SKM-1 (cell line): Measurements from ENCODE around the gene MATCAP1.

Experiments
- DNase-seq: peaks from one replicate; lab custom pipeline; 2025; ENCODE audit not compliant: unreplicated experiment; lab: John Stamatoyannopoulos, UW

Gene MATCAP1

DNA sequence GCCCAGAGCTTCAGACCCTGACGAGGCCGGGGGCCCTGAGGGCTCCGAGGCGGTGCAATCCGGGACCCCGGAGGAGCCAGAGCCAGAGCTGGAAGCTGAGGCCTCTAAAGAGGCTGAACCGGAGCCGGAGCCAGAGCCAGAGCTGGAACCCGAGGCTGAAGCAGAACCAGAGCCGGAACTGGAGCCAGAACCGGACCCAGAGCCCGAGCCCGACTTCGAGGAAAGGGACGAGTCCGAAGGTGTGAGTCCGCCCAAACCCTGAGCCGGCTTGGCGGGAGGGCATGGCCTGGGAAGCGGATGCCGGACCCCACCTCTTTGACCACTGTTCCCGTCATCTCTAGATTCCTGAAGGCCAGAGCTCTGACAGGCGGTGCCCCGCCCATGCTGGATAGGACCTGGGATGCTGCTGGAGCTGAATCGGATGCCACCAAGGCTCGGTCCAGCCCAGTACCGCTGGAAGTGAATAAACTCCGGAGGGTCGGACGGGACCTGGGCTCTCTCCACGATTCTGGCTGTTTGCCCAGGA lies 9.0 kb downstream of the MATCAP1 start:
- no peak for DNase-seq

DNA sequence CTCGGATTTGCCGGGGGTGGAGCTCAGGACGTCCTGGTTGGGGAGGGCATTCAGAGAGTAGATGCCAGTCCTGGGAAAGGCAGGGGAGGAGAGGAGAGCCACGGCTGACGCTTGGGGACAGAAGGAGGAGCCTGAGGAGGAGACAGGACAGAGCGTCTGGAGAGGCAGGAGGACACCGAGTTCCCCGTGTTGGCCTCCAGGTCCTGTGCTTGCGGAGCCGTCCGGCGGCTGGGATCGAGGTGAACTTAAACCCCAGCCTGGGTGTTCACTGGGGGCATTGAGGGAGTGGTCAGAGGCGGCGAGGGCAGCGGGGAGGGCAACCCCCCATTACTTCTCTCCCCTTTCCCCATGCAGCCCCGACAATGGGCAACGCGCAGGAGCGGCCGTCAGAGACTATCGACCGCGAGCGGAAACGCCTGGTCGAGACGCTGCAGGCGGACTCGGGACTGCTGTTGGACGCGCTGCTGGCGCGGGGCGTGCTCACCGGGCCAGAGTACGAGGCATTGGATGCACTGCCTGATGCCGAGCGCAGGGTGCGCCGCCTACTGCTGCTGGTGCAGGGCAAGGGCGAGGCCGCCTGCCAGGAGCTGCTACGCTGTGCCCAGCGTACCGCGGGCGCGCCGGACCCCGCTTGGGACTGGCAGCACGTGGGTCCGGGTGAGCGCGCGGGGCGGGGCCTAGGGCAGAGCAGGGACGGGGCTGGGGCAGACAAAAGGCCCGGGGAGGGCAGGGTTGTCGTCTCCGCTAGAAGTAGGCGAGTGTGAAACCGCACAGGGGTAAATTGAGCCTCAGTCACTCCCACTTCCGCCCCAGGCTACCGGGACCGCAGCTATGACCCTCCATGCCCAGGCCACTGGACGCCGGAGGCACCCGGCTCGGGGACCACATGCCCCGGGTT lies 9.7 kb downstream of the MATCAP1 start:
- DNase-seq = peak; percentile 26

DNA sequence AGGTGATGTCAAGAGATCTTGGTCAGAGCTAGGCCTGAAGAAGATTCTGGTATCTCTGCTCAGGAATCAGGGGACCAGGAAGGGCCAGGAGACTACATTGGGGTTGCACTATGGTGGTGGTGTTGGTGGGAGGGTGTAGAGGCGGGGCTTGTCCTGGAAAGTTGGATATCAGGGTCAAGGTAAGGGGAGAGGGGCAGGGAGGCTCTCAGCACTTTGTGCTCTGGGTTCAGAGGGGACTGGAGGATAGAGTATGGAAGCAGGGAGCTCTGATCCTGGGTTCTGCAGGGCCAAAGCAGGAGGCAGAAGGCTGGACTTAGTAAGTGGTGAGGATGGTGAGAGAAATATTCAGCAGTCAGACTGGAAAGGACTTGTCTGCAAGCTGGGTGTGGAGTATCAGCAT lies 10.4 kb downstream of the MATCAP1 start:
- no peak for DNase-seq

DNA sequence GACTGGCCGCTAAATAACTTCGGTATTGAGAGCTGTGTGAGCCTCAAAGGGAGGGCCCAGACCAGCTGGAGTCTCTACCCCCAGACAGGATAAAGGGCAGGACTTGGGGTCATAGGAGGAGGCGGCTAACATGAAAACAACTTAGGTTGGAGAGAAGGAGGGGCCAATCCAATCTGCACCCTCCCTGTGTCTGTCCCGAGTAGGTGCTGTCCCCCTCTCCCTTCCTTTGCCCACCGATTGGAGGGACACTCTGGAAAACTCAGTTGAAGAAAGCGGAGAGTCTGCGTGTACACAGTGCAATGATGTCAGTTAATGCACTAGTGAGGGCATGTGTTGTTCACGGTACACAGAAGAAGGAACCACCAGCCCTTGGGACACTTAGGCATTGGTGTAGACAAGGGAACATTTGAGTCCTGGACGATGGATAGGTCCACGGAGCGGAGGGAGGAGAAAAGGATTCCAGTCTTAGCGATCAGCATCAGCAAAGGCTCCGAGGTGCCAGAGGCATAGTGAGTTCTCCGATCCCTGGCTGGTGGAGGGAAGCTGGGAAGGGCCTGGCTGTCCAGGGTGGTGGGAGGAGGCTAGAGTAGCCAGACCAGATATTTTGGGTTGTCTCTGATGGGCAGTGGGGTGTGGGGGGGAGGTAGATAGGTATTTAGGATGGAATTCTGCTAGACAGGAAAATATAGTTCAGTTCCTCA lies 12.7 kb downstream of the MATCAP1 start:
- no peak for DNase-seq

DNA sequence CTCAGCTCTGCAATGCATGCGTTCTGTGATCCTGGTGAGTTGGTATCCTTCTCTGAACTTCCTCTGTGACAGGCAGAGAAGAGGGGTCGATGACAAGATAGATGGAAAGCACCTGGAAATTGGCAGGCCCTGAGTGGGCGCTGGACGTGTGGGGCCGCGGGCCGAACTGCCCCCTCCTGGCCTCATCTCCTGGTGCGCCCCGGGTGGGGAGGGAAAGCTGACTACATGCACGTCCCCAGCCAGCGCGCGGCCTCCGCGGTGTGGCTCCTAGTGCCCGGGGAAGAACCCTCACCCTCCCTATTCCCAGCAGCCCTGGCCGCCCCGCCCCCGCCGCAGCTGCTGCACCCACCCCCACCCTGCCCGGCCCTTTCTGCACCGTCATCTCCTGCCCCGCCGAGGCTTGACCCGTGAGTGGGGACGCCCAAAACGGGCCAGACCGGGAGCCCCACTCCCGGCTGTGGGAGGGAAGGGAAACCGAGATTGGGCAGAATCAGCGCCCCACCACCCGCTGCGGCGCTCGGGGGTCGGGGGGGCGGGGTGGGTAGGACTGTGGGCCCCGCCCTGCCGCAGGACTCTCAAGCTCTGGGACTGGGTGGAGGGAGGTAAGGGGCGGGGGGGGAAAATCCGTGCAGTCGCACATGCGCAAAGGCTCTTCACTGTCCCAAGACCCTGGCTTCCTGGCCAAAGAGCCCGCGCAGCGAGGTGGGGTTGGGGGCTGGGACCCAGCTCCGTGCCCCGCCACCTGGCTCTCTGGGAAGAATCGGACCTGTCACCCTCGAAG lies 13.4 kb downstream of the MATCAP1 start, which contains the start of gene NOL3:
TSS of gene NOL3 (plus strand) at position 371 of the 781 bp plus-strand sequence.
- no peak for DNase-seq

DNA sequence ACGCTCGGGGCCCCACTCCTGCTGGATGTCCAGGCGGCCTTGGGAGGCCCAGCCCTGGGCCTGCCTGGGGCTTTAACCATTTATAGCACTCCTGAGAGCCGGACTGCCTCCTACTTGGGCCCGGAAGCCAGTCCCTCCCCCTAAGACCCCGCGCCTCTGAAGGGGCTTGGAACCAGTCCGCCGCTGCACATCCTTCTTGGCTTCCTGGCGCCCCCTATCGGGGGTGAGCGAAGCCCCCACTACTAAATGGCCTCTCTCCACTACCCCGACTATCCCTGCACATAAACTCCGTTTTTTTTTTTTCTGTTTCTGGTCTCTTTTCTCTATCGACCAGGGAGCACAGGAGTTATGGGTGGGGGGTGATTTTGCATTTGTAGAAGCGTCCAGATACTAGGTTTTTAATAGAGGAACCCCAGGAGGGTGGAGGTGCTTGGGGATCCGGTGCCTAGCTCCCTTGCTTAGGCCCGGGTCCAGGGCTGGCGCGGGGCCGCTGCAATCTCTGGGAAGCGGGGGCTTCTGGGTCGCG lies 14.1 kb downstream of the MATCAP1 start:
- no peak for DNase-seq

DNA sequence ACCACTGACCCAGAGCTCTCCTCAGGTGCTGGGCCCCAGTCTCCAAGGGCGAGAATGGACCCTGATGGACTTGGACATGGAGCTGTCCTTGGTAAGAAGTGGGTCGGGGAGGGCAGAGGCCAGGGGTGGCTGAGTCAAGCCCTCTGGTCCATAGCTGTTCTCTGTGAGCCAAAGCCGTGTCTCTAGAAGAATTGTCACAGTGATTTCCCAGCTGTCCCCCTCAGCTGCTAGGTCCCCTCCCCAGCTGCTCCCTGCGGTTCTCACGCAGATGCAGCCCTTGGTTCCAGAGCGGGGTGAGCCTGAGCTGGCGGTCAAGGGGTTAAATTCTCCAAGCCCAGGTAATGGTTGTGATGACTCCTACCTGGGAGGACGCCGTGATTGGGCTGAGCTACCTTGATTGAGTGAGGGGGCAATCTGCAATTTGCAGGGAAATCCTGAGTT lies 14.7 kb downstream of the MATCAP1 start:
- no peak for DNase-seq

DNA sequence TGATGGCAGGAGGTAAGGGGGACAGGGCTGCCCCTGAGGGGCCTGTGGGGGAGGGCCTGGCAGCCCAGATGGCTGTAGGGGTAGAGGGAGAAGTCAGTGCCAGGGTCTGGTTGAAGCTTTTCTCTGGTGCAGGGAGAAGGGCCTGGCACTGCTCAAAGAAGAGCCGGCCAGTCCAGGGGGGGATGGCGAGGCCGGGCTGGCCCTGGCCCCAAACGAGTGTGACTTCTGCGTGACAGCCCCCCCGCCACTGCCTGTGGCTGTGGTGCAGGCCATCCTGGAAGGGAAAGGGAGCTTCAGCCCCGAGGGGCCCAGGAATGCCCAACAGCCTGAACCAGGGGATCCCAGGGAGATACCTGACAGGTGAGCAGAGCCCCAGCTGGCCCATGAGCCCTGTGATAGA lies 16.2 kb downstream of the MATCAP1 start:
- DNase-seq = no peak

DNA sequence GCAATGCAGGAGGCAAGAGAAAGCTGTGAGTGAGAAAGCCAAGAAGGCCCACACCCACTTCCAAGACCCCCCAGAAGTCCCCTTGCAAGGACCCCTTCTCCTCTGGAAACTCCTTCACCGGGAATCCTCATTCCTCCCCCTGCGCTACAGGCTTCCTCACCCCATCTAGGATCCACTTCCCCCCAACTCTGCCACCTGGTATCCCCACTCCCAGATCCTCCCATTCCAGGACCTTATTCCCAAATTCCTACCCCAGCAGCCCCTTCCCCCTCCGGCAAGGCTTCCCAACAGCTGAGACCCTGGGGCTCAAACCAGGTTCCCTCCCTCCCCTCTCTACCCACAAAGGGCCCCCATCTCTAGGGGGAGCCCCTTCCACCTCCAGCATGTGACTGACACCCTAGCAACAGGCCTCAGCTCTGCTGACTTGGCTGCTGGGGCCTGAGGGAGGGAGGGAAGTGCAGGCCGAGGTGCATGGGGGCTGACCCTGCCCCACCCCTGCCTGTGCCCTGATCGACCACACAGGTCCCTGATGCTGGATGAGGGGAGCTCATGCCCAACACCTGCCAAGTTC lies 17.1 kb downstream of the MATCAP1 start:
- no peak for DNase-seq

DNA sequence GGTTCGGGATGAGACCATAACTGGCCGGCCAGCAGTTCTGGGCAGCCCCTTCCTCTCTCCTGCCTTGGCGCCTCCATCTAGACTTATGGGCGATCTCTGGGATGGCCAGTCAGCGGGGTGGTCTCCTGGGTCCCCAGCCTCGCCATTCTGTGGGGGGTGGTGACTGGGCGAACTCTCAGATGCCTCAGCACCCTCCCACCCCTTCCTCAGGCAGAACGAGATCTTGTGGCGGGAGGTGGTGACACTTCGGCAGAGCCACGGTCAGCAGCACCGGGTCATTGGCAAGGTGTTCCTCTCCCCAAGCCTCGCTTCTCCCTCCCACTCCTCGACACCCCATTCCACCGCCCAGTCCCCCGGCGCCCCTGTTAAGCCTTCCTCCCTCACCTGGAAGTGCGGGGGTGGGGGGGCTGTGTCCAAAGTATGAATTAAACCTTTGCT lies 17.6 kb downstream of the MATCAP1 start:
- DNase-seq = no peak

DNA sequence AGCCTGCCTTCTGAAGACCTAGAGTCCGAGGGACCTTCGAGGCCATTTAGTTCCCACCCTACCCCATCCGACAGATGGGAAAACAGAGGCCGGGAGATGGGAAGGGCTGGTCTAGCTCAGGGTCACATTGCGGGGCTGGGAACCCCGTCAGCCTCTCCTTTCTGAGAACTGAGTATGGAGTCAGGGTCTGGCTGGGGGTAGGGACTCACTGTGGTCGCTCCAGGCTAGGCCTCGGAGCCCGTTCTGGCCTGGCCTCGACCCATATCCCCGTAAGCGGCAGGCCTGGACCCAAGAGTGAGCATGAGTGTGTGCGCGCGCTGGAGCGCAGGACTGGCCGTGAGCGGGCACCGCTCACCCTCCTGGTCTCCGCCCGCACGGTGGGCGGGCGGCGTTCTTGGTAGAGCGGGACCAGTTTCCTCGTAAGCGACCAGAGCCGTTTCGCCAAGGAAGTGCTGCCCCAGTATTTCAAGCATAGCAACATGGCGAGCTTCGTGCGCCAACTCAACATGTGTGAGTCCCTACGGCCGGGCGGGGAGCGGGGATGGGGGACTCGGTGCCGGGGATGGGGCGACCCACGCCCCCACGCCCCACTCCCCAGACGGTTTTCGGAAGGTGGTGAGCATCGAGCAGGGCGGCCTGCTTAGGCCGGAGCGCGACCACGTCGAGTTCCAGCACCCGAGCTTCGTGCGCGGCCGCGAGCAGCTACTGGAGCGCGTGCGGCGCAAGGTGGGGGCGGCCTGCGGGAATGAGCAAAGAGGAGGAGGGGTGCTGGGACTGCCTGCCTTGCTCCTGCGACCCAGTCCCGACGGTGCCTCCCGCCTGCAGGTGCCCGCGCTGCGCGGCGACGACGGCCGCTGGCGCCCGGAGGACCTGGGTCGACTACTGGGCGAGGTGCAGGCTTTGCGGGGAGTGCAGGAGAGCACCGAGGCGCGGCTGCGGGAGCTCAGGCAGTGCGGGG lies 18.4 kb downstream of the MATCAP1 start:
- no peak for DNase-seq

DNA sequence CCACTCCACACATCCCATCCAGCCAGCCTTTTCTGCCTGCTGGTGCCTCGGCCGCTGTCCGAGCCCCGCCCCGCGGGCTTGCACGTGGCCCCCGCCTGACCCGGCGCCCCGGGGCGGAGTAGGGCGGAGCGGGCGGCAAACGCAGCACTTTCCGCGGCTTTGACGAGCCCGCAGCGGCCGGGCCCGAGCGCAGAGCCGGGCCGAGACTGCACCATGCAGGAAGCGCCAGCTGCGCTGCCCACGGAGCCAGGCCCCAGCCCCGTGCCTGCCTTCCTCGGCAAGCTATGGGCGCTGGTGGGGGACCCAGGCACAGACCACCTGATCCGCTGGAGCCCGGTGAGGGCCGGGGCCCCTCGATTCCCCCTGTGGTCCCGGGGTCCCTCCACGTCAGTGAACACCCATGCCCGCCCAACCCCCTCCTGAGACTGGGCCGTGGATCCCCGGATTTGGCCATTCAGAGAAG lies 19.1 kb downstream of the MATCAP1 start, which contains the start of gene HSF4:
TSS of gene HSF4 (plus strand) at position 147 of the 463 bp plus-strand sequence. CDS start at position 214, 67 bp downstream.
- no peak for DNase-seq

DNA sequence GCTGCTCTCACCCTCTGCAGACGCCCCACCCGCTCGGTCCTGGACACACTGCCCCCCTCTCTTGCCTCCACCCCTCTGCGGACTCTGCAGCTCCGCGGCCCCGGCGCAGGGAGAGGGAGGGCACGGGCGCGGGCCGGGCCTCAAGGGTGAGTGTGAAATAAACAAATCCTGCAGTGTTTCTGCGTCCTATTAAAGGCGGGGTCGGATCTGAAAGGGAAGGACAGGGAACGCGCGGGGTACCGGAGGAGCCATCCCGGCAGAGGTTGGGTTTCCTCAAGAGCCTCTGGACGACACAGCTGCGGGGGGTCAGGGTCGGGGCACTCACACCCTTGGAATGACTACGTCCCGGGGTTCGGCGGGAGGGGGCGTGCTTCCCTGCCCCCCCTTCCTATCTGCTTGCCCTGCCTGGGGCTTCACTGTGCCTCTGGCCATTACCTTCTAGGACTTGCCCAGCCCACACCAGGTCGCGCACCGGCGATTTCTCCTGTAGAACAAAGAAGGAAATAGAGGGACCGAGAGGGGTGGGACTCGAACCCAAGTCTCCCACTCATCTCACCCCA lies 19.7 kb downstream of the MATCAP1 start:
- DNase-seq = no peak

DNA sequence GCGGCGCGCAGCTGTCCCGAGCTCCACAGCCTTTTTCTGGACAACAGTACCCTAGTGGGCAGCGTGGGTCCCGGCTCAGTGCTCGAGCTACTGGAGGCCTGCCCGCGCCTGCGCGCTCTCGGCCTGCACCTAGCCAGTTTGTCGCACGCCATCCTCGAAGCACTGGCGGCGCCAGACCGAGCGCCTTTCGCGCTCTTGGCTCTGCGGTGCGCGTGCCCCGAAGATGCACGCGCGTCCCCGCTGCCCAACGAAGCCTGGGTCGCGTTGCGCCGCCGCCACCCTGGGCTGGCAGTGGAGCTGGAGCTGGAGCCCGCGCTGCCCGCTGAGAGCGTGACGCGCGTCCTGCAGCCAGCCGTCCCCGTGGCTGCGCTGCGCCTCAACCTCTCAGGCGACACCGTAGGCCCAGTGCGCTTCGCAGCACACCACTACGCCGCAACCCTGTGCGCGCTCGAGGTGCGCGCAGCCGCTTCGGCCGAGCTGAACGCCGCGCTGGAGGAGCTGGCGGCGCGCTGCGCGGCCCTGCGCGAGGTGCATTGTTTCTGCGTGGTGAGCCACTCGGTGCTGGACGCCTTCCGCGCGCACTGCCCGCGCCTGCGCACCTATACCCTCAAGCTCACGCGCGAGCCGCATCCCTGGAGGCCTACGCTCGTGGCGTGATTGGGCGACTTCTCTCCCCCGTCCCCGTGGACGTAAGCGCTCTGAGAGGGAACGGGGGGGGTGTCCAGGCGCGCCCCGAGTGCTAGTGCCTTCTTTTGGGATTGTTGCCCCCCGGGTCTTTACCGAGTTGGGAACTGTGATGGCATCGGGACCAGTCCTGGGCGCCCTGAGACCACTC lies 20.4 kb downstream of the MATCAP1 start:
- no peak for DNase-seq

DNA sequence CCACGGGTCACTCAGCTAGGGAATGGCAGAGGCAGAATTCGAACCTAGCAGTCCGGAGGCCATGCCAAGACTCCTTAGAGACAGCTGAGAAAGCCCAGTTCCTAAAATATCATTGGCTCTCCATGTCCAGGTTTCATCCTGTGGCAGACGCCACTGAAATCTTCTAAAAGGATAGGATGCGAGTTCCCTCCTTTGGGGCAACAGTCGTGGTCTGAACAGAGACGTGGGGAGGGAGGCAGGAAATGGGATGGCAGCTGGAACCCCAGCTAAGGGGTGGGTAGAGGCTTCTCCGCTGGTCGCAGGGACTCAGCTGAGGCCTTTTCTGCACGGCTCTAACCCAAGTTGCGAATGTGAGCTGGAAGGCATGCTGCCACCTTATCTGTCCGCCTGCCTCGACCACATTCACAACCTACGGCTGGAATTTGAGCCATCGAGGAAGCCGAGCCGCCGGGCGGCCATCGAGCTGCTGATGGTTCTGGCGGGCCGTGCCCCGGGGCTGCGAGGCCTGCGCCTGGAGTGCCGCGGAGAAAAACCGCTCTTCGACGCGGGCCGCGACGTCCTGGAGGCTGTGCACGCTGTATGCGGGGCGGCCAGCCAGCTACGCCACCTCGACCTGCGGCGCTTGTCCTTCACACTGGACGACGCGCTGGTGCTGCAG lies 21.1 kb downstream of the MATCAP1 start:
- no peak for DNase-seq

DNA sequence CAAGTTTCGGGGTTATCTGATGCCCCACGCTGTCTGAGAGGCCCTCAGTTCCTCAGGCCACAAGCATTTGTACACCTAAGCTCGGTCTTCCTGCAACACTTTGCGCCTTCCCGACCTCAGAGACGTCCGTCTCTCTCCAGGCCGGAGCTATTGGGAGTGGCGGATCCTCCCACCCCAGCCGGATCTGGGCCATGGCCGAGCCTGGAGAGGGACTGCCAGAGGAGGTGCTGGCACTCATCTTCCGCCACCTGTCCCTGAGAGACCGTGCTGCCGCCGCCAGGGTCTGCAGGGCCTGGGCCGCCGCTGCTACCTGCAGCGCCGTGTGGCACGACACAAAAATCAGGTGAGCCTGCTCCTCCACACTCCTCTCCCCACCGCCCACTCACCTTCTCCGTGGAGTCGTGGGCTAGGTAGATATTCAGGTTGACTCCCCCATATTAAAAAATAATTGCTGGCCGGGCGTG lies 22.1 kb downstream of the MATCAP1 start:
- no peak for DNase-seq
